ENCODE measurements around the gene PPP2R2B.

GRCh38 chr5:146888351-146888978, 9.9 kb upstream of the PPP2R2B start:
- TF ChIP-seq CTCF (conservative IDR thresholded peaks at IDR 0.05; ENCODE audit: low read depth, low read length) (no peak), EZH2 (IDR thresholded peaks at IDR 0.05; ENCODE audit: borderline replicate concordance, low read depth, low read length, poor library complexity, severe bottlenecking) (no peak)
